ENCODE data around the gene TALDO1.
"Not testable (repeated sequence)": the region's sequence is repeated elsewhere in the genome, so short reads cannot be mapped to it uniquely, and the experiment has no call there.

TALDO1 gene

GRCh38 chr11:737366-737765 lies 9.9 kb upstream of the TALDO1 start:
- no peak for DNase-seq (ENCODE audit: low spot score)

- DNase-seq (ENCODE audit: low spot score), result not testable (repeated sequence)
These were observed 9.4 kb upstream of the TALDO1 start for GRCh38 chr11:737899-738298.

GRCh38 chr11:742156-742546 lies 5.1 kb upstream of the TALDO1 start:
- DNase-seq (ENCODE audit: low spot score), result no peak

GRCh38 chr11:742571-743201 lies 4.6 kb upstream of the TALDO1 start:
- DNase-seq (ENCODE audit: low spot score), result no peak

GRCh38 chr11:745428-745827 lies 1.8 kb upstream of the TALDO1 start:
- DNase-seq (ENCODE audit: low spot score), result no peak

GRCh38 chr11:746289-747157 lies 741 bp upstream of the TALDO1 start:
- DNase-seq (ENCODE audit: low spot score), result no peak

- no peak for DNase-seq (ENCODE audit: low spot score)
These were observed 719 bp downstream of the TALDO1 start for GRCh38 chr11:748007-748359.

- DNase-seq (ENCODE audit: low spot score), result no peak
These were observed 2.5 kb downstream of the TALDO1 start for GRCh38 chr11:749731-750130.

GRCh38 chr11:760236-760635 lies 13.0 kb downstream of the TALDO1 start:
- DNase-seq (ENCODE audit: low spot score), result no peak

GRCh38 chr11:761526-762108 lies 14.4 kb downstream of the TALDO1 start:
- no peak for DNase-seq (ENCODE audit: low spot score)

GRCh38 chr11:762421-763072 lies 15.3 kb downstream of the TALDO1 start:
- no peak for DNase-seq (ENCODE audit: low spot score)

GRCh38 chr11:763073-763463 lies 15.8 kb downstream of the TALDO1 start:
- DNase-seq (ENCODE audit: low spot score), result no peak

GRCh38 chr11:763549-764321 lies 16.5 kb downstream of the TALDO1 start:
- no peak for DNase-seq (ENCODE audit: low spot score)

GRCh38 chr11:764322-765024 lies 17.2 kb downstream of the TALDO1 start:
- no peak for DNase-seq (ENCODE audit: low spot score)

GRCh38 chr11:765025-765801 lies 17.9 kb downstream of the TALDO1 start:
- peak; percentile 60 for DNase-seq (ENCODE audit: low spot score)

GRCh38 chr11:765802-766091 lies 18.5 kb downstream of the TALDO1 start:
- no peak for DNase-seq (ENCODE audit: low spot score)

GRCh38 chr11:766106-766935 lies 19.1 kb downstream of the TALDO1 start:
- no peak for DNase-seq (ENCODE audit: low spot score)

GRCh38 chr11:766936-767210 lies 19.6 kb downstream of the TALDO1 start:
- DNase-seq (ENCODE audit: low spot score), result no peak

- no peak for DNase-seq (ENCODE audit: low spot score)
These were observed 20.0 kb downstream of the TALDO1 start for GRCh38 chr11:767238-767637.

Measured in activated CD4-positive, alpha-beta T cell treated with anti-CD3 and anti-CD28 coated beads, Interleukin-2, Interleukin-4, amounts not matched to agents 100 ng/mL and 50 ng/mL, durations not matched to agents 16 hours and 8 hours (primary cell).